ENCODE data around the gene ANO2. TPM values are rescaled to one million over a fixed set of nuclear protein-coding genes. Genes with fewer than 3 reads are reported as not detected.

ANO2 gene
- total and polyA plus RNA-seq, 2 experiments from 2014 or later = 2.3 to 4.6 TPM

- TF ChIP-seq REST (IDR thresholded peaks at IDR 0.05; ENCODE audit: unreplicated experiment) = no peak
- no peak for TF ChIP-seq CTCF (conservative IDR thresholded peaks at IDR 0.05; ENCODE audit: low read depth in 2 of 2)
- TF ChIP-seq EZH2phosphoT487 (IDR thresholded peaks at IDR 0.05; ENCODE audit: unreplicated experiment) = no peak
- TF ChIP-seq CREB1 (CRISPR knock-in tag; IDR thresholded peaks at IDR 0.05; ENCODE audit: low read depth) = no peak
- no peak for TF ChIP-seq STAT1 (IDR thresholded peaks at IDR 0.05; ENCODE audit: unreplicated experiment)
- TF ChIP-seq ZNF114 (CRISPR knock-in tag; IDR thresholded peaks at IDR 0.05) = no peak
- TF ChIP-seq NANOG (IDR thresholded peaks at IDR 0.05; ENCODE audit: borderline replicate concordance) = no peak
- no peak for TF ChIP-seq EZH2 (IDR thresholded peaks at IDR 0.05; ENCODE audit: low read depth, unreplicated experiment)
- no peak for TF ChIP-seq ZNF331 (CRISPR knock-in tag; IDR thresholded peaks at IDR 0.05; ENCODE audit: low read depth)
- no peak for TF ChIP-seq POLR2AphosphoS5 (IDR thresholded peaks at IDR 0.05; ENCODE audit: low read depth)
- TF ChIP-seq JUNB (IDR thresholded peaks at IDR 0.05; ENCODE audit: unreplicated experiment) = no peak
Measured at GRCh38 chr12:5684989-5685388, 260.1 kb downstream of the ANO2 start (continued).

GRCh38 chr12:5682581-5682980 lies 262.5 kb downstream of the ANO2 start:
- no peaks in the 10 kb centered on the region for H3K36me3 ChIP-seq (ENCODE audit: insufficient read depth)
- no peak overlapping the region for H3K4me2 ChIP-seq
- no peak overlapping the region for H3K4me3 Mint-ChIP-seq
- no peaks in the 10 kb centered on the region for H3F3A ChIP-seq (replicated peaks; ENCODE audit: low read depth)
- no peak overlapping the region for H3K27ac ChIP-seq (ENCODE audit: low read depth)
- H3K9me3 Mint-ChIP-seq = no peaks in the 10 kb centered on the region
- no peak overlapping the region for H2AFZ ChIP-seq
- no peaks in the 10 kb centered on the region for H3K79me2 ChIP-seq (replicated peaks; ENCODE audit: insufficient read depth)
- no peaks in the 10 kb centered on the region for H4K20me1 ChIP-seq (replicated peaks; ENCODE audit: insufficient read depth)
- H3K9me2 ChIP-seq (ENCODE audit: insufficient read depth) = no peaks in the 10 kb centered on the region
- no peak overlapping the region for H3K27ac Mint-ChIP-seq
- no peaks in the 10 kb centered on the region for H3K27me3 ChIP-seq (ENCODE audit: insufficient read depth)
- no peaks in the 10 kb centered on the region for H3K4me1 ChIP-seq (ENCODE audit: insufficient read depth)
- ATAC-seq (no peak), DNase-seq (ENCODE audit: low spot score) (no peak)
- no peak overlapping the region for H3K4me3 ChIP-seq
- H3K36me3 Mint-ChIP-seq (ENCODE audit: low read depth) = no peaks in the 10 kb centered on the region; the same call in 2 of the 3 replicates
- no peaks in the 10 kb centered on the region for H3K4me1 Mint-ChIP-seq
- peaks cover 2% of the 10 kb centered on the region for H3K27me3 Mint-ChIP-seq (ENCODE audit: insufficient read depth, low read depth, poor library complexity)
- TF ChIP-seq EZH2 (IDR thresholded peaks at IDR 0.05; ENCODE audit: low read depth, unreplicated experiment) (no peak), REST (IDR thresholded peaks at IDR 0.05; ENCODE audit: unreplicated experiment) (no peak), ZNF331 (CRISPR knock-in tag; IDR thresholded peaks at IDR 0.05; ENCODE audit: low read depth) (no peak), ZNF114 (CRISPR knock-in tag; IDR thresholded peaks at IDR 0.05) (no peak), EZH2phosphoT487 (IDR thresholded peaks at IDR 0.05; ENCODE audit: unreplicated experiment) (no peak), STAT1 (IDR thresholded peaks at IDR 0.05; ENCODE audit: unreplicated experiment) (no peak), NANOG (IDR thresholded peaks at IDR 0.05; ENCODE audit: borderline replicate concordance) (no peak)

Measured in GM23338 (cell line).